GM19099 (cell line): ENCODE data around the gene PDCD2L.

Experiments used
- POLR2A ChIP-seq: IDR thresholded peaks from 3 replicates; pipeline ENCODE4 v1.6.1; 2011; ENCODE audit warnings: low read depth; ENCODE audit not compliant: insufficient read length; ENCODE audit errors: extremely low read depth

Gene PDCD2L, protein sequence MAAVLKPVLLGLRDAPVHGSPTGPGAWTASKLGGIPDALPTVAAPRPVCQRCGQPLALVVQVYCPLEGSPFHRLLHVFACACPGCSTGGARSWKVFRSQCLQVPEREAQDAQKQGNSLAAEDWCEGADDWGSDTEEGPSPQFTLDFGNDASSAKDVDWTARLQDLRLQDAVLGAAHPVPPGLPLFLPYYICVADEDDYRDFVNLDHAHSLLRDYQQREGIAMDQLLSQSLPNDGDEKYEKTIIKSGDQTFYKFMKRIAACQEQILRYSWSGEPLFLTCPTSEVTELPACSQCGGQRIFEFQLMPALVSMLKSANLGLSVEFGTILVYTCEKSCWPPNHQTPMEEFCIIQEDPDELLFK

GRCh38 chr19:34404109-34404909 lies at the start of gene PDCD2L:
PDCD2L (plus strand) TSS chr19:34404399; CDS start chr19:34404431, 32 bp downstream.
- TF ChIP-seq POLR2A = peak; percentile 86

DNA sequence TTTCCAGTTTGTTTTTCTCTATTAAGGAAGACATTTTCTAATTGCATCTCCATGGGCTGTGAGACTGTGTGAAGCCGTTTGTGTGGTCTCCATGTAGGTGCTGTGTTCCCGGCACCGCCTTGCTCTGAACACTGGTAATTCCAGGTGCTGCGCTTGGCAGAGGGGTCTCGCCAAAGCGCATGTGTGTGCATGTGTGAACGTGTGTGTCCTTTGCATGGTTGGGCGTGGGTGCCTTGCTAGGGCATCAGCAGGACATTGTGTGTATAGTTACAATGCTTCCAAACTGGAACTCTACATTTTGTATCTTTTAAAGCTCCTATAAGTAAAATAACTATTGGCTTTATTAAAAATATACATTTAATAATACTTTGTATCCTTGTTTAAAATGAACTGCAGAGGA lies 49.0 kb upstream of the PDCD2L start:
- no peak for TF ChIP-seq POLR2A

- TF ChIP-seq POLR2A = no peak
These were observed 47.3 kb upstream of the PDCD2L start for GRCh38 chr19:34356875-34357274.

- TF ChIP-seq POLR2A = no peak
These were observed 46.8 kb upstream of the PDCD2L start for GRCh38 chr19:34357431-34357830.

GRCh38 chr19:34359140-34359953 lies 44.9 kb upstream of the PDCD2L start:
- peak; percentile 72 for TF ChIP-seq POLR2A

- TF ChIP-seq POLR2A = no peak
These were observed 44.3 kb upstream of the PDCD2L start for GRCh38 chr19:34359954-34360315.

- no peak for TF ChIP-seq POLR2A
These were observed 43.8 kb upstream of the PDCD2L start for GRCh38 chr19:34360354-34360909.

- no peak for TF ChIP-seq POLR2A
These were observed 41.5 kb upstream of the PDCD2L start for GRCh38 chr19:34362679-34363069.

DNA sequence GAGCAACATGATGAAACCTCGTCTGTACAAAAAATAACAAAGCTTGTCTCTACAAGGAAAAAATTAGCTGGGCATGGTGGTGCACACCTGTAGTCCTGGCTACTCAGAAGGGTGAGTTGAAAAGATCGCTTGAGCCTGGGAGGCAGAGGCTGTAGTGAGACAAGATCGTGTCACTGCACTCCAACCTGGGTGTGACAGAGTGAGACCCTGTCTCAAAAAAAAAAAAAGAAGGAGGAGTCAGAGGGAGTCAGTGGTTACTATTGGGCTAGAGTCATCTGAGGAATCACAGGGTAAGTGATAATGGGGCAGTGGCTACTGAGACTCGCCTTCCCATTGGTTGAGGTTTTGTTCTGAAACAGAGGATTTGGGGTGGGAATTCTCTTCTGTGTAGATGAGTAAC lies 41.1 kb upstream of the PDCD2L start:
- no peak for TF ChIP-seq POLR2A

DNA sequence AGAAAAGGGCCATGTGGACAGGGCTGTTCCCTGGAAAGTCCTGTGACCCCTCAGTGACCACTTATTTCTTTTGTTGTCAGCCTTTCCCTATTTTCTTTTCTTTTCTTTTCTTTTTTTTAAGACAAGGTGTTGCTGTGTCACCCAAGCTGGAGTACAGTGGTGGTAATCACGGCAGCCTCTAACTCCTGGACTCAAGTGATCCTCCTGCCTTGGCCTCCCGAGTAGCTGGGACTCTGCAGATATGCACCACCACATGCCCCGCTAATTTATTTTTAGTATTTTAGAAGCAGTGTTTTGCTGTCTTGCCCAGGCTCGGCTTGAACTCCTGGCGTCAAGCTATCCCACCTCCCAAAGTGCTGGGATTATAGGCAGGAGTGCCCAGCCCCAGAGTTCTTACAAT lies 40.3 kb upstream of the PDCD2L start:
- TF ChIP-seq POLR2A = no peak

- TF ChIP-seq POLR2A = no peak
These were observed 39.8 kb upstream of the PDCD2L start for GRCh38 chr19:34364462-34364829.

DNA sequence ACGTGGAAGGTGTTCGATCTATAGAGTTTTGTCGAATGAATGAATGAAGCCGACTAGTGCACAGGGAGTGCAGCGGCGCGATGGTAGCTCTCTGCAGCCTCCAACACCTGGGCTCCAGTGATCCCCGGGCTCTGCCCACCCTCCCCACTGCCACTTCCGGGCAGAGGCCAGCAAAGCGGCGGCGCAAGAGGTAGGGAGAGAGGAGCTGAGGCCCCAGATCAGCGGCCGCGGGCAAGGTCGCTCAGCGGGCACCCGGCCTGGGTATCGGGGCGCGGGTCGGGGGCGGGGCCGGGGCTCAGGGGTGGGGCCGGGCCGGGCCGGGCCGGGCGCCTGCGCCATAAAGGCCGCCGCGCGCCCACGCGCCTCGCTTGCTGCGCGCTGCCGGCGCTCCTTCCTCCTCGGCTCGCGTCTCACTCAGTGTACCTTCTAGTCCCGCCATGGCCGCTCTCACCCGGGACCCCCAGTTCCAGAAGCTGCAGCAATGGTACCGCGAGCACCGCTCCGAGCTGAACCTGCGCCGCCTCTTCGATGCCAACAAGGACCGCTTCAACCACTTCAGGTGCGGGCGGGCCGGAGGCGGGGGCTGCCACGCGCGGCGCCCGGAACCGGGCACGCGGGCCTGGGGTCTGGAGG lies 39.3 kb upstream of the PDCD2L start, which contains the start of gene GPI:
Gene GPI (plus strand): TSS at position 367 of the 633 bp plus-strand sequence. CDS start 71 bp downstream, at position 438.
- TF ChIP-seq POLR2A = peak; percentile 85

DNA sequence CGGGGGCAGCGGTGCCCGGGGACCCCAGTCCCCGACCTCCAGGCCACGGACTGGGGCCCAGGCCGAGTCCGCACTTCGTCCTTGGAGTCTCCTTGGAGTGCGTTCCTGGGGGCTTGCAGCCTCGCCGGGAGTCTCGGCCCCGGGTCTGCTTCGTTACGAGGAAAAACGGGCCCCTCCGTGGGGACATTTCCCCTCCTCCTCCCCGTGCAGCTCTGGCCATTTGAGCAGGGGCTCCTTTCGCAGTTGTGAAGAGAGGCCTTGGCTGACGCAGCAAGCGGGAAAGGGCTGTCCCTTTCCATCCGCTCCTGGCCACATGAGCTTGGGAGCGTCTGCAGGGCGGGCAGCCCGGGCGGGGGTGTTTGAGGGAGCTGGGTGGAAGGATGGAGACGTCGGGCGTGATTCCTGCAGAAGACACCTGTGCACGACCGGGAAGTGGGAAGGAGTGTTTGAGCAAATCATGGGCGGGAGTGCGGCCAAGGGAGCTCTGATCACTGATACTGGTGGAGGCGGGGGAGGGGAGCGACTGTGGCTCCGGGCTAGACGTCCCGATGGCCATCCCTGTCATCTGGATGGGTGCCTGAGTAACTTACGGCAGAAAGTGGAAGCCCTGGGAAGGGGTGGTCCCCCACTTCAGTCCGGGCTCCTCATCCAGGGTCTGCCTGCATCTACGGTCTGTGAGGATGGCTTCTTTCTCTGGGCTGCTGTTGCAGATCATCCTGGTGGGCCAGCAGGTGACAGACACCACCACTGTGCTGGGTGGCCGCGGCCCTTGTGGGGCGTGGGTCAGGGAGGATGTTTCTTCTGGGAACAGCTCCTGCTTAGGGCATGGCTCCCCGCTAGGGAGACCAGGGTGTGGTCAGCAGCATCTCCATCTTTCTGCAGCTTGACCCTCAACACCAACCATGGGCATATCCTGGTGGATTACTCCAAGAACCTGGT lies 38.5 kb upstream of the PDCD2L start:
- TF ChIP-seq POLR2A = no peak
